GM19238 (cell line): ENCODE measurements around the gene COL16A1.

Experiments used
- DNase-seq: peaks from one replicate; pipeline ENCODE4 v3.0.0; 2011; ENCODE audit warnings: low spot score; ENCODE audit not compliant: insufficient read length

The COL16A1 gene

DNA sequence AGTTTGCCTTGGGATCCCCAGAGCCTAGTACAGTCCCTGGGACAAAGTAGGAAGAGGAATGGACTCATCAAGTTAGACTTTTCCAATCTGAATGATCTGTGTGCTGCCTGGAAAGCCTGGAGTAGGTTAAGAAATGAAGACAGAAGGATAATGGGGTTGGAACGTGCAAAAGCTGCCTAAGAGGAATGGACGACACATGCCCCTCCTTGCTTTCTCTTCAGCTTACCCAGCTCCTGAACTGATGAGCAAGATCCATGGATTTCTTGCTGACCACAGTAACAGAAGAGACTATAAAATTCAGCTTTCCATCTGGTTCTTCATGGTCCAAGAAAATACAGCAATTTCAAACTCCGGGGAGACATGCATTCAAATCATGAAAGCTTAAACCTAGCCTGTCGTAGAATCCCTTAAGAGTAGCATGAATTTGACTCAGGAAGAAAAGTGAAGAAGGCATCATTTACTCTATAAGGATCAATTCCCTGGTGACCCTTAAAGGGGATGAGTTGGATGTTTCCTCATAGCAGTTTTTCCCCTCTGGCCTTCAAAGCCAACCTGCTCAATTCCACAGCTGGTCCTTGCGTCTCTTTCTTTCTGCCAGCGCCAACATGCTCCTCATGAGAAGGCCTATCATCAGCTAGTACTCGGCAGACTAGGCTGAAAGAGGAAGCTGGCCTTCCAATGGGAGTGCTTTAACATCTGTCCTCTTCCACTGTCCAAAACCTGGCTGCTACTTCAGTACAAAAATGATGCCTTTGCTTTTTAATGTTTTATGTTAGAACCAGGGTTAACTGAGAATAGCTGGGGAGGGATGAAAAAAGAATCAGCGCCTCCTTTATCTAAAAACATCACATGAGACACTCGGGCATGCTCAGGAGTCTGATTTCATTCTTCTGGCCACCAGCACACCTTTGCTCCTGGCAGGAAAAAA is 53.4 kb downstream of the COL16A1 start:
- DNase-seq = no peak

DNA sequence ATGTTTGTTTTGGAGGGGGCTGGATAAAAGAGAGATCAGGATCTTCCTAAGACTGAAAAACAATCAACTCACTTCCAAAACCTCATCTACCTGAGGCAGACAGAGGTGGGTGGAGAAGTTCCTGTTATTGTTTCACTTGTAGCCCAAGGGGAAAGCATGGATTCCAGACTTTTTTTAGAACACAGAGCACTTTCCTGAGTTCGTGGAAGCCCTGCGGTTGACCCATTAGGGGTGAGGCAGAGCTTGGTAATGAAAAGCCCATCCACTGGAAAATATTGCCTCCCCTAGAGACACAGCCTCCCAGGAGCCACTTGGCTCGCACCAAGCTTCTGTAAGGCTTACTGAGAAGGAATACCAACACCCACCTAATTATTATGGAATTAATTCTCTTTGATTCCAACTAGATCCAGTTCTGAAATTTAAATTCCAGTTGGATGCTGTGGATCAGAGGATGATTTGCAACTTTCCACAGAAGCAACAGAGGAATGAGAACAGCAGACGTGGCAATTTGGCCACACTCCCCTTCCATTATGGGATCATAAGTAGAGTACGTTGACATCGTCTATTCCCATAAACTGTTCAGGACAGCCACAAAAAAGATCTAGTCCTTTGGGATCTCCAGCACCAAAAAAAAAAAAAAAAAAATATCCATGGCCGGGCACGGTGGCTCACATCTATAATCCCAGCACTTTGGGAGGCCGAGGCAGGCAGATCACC is 55.0 kb downstream of the COL16A1 start:
- no peak for DNase-seq

DNA sequence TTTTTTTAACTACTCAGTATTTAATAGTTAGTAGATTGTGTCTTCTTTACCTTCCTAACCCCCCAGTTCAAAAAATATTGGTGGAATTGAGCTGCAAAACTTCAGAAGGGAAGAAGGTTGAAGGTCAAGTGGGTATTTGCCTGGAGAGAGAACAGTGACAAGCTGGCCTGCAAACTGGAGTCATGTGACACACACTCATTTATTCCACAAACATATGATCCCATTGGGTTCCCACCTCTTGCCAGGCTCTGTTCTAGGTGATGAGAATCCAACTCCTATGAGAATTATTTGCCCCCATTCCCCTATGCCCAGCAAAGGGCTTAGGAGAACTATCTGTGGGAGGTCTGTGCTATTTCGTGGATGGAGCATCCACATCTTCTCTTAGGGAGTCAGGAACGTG is 55.6 kb downstream of the COL16A1 start:
- DNase-seq = no peak

DNA sequence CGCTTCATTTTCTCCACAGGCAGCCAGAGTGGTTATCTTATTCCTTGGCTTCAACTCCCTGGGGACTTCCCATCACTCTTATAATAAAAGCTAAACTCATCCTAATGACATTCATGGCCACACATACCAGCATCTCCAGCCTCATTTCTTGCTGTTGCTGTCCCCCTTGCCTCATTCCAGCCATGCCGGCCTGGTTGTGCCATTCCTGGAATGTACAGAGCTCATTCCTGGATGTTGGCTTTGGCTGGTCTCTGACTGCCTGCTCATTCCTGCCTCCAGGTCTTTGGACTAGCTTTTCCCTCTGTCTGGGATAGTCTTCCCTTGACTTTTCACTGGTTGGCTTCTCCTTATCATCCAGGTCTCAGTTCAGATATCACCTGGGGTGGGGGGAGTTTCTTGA is 56.7 kb downstream of the COL16A1 start:
- no peak for DNase-seq

DNA sequence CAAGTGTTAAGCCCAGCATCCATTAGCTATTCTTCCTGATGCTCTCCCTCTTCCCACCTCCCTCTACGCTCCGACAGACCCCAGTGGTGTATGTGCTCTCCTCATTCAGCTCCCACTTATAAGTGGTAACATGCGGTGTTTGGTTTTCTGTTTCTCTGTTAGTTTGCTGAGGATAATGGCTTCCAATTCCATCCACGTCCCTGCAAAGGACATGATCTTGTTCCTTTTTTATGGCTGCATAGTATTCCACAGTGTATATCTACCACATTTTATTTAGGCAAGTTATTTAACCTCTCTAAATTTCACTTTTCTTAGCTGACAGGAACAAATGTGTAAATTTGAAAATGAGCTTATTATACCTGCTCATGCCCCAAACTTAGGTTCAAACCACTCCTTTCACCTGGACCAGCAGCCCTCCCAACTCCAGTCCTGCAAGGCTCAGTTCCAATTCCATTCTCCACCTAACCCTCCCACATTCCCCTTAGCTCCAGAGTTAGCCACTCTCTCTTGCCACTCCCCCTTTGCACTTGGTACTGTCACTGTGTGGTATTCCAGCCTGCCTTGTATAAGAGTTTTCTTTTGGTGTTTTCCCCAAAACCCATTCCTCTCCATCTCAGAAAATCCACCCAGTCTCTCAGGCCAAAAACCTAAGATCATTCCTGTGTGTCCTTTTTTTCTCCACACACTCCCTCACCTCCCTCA is 57.4 kb downstream of the COL16A1 start:
- no peak for DNase-seq

DNA sequence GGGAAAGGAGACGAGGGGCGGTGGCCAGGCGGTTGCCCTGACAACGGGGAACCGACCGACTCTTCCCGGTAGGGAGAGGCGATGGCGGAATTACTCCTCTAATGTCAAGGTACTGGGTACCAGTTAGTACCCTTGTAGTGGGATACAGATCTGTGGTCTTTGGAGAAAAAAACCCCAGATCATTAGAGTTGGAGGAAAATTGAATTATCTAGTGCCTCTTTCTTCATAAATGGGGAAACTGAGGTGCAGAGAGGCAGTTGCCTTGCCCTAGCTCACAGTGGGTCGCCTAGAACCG is 58.6 kb downstream of the COL16A1 start:
- no peak for DNase-seq

DNA sequence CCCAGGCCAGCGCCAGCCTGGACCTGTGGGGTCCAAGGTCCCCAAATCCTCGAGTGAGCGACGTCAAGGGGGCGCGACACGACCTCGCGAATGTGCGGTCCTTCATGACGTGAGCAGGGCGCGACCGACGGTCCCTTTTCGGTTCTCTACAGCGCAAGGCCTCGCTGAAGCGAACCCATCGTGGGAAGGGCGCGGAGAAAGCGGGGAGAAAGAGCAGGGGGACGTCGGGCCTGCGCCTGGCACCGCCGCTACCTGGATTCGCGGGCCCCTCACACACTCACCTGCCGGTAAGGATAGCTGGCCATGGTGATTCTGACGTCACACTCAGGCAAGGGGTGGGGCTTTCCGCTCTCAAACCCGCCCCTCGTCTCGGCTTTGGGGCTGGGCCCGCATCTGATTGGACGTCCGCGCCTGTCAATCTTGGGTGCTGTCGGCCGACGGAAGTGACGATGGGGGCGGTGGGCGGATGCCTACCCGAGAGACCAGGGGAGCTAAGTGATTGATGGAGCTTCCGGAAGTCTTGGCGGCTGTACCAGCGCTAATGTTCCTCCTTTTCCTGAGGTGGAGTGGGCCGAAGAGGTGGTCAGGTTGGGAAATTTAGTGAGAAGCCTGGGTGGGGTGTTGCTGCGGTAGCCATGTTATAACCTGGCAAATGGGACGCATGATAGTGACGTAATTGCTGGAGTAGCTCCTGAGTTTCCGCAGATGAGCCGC is 59.1 kb downstream of the COL16A1 start, which contains the start of gene PEF1:
Gene PEF1, minus strand, starts transcription at position 317 of the 714 bp plus-strand sequence. Its CDS starts 12 bp downstream, at position 305.
- peak; percentile 98 for DNase-seq

DNA sequence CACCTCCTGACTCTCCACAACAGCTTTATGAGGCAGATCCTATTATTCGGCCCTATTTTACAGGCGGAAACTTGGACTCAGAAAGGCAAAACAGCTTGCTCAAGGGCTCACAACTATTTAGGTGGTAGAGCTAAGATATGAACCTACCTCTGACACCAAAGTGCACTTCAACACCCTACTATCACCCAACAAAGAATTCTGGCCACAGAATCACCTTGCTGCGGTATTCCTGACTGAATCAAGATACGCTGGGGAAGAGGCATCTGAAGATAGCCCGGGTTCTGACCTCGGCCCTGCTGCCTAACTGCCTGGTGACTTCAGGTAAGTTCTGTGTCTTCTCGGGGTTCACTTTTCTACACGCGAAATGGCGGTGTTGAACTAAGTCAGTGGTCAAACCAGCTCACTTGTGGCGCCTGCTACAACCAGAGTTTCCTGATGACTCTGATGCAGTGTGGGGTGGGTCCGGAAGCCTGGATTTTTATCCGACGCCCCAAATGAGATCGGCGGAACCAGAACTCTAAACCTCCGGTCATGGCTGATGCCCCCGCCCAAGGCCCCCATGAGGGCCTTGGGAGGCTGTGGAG is 59.7 kb downstream of the COL16A1 start:
- no peak for DNase-seq

DNA sequence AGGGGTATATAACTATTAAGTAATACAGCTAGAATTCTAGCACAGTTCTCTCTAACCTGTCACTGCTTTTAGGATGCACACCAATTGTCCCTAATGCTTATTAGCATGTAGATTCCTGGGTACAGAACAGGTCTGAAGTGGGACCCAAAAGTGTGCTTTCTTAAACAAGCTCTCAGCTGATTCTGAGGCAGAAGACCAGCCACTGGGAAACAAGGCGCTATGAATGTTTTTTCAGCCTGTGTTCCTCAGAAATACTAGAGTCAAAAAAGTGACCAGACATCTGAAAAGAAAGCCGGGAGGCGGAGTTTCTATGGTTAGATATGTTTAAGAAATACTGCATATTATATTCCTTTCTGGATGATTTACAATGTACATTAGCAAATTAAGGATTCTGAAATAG is 60.9 kb downstream of the COL16A1 start:
- DNase-seq = no peak

DNA sequence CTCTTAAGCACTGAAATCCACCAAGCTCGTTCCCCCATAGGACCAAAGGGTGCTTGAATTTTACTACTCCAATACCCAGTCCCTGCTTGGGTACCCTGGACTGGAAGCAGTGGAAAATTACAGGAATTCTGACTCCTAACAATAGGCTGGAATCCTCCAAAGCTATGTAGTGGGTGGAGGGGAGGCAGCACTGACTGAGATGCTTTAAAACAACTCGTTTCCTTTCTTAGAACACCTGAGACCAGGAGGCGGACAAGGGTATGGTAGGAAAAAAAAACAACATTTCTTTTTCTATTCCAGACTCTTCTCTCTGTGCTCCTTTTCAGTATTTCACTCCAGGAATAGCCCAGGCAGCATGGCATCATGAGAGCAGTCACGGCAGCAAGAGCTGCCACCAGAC is 61.5 kb downstream of the COL16A1 start:
- DNase-seq = no peak

DNA sequence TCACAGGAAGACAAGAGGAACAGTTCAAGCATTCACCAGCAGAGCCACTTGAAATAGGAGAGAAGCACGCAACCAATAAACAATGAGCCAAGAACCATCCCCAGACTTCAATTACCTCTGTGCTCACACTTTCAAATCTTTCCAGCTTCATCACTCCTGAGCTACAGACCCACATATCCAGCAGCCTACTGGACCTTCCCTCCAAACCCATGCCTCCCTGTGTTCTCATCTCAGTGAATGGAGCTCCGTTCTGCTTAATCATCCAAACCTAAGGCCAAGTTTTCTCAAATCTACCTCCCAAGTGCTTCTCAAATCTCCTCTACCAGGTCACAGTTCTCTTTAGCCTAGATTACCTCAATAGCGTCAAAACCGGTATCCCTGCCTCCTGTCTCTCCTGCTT is 62.9 kb downstream of the COL16A1 start:
- no peak for DNase-seq

DNA sequence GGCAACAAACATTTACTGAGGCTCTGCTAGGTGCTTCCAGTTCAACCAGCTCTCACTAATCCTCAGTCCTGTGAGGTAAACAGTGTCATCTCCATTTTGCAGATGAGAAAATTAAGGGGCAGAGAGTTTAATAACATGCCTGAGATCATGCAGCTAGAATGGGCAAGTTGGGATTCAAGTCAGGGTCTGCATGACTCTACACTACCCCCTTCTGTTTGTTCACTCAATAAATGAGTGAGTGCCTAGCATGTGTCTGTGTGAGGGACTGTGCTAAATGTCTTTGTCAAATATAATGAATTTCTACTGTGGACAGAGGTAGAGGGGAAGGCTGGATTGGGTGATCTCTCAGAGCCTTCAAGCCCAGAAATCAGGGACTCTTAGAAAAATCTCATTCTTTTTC is 63.6 kb downstream of the COL16A1 start:
- no peak for DNase-seq

DNA sequence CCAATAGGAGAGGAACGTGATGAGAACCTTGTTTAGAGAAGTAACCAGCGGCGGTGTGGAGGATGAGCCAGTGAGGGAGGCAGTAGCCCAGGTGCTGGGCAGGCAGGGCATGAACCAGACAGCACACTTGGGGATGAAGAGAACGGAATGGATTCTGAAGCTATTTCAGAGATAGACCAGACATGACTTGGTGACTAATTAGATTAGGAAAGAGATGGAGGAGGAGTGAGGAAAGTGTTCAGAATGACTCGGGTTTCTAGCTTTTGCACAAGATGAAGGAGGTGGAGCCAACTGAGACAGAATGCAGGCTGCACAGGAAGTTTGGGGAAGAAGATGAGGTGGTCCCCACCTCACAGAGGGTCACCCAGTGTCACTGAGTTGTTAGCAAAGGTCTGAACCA is 64.3 kb downstream of the COL16A1 start:
- DNase-seq = no peak

DNA sequence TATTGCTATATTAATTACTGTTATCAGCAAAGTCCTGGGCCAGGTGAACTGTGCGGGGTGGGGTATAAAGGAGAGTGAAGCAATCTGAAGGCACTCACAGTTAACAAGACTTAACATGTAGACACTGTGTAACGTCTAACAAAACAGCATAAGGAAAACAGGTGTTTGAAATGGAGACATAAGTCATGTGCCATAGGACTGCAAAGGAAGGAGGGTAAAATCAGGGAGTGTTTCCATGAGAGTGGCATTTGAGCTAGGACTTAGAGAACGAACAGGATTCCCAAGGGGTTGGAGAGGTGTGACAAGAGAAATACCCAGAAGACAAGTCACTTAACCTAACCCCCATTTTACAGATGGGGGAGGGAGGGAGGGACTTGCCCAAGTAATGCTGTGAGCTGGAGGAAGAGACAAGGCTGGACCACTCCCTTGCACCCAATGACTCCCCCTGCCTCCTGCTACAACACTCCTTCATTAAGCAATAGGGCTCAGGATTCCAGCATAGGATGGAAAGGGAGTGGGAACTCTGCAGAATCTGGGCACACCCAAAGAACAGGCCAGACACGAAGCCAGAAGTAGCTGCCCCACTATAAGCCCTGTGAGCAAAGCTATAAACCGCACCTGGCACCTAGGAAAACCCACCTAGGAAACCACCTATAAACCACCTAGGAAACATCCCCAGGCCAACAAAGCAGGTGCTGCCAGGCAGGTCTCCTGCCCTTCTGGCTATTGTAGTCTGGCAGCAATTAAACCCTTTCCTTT is 65.7 kb downstream of the COL16A1 start:
- DNase-seq = no peak

DNA sequence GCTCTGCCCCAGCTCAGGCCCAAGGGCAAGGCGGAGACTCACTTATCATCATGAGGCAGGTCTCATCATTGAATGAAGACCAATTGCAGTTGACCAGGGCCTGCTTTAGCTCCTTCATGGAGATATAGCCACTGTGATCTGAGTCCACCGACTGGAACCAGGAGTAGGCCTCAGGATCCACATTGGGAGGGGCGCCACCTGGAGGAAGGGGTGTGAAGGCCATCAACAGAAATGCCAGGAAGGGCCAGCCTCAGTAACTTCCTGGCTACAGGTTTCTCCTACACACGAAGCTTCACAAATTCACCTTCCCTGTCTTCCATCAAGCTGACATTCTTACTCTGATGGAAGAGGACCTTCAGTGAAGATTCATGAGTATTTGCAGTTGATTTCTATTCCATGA is 70.7 kb downstream of the COL16A1 start:
- no peak for DNase-seq

DNA sequence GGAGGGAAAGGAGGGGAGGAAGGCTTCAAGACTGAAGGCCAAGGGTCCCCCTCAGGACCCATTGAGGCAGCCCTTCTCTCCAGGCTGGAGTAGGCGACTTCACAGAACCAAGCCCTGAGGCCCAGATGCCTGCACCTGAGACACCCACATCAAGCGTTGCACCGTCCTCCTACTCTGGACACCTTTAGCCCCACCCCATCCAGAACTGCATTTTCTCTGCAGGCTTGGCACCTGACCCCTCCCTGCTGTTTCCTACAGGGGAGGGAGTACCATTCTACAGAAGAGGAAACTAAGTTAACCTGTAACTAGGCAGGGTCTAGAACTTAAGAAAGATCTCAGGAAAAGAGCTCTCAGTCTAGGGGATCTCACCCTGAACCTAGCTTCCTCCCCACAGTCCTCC is 71.2 kb downstream of the COL16A1 start:
- no peak for DNase-seq

DNA sequence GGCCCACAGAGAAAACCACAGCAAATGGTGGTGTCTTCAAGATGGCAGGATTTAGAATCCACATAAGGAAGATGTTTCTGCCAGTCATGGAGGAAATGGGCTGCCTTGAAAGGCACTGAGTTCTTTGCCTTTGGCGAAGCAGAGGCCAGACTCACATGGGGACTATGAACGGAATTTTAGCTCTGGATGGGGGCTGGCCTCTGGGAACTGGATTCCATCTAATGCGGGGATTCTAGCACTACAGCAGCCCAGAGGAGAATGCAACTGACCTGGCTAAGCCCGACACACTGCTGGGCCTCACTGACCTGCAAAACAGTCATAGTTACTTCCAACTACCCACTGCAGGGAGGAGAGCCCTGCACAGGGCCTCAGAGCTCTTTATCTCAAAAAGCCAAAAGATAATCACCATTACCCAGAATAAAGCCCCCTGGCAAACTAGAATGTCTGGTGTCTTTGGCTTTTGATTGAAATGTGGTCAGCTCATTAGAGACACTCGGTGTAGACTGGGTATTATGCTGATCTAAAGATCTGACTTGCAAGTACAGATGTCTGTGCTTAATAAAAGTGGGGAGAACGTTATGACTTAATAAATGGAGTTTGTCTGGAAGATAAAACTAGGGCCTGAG is 74.8 kb downstream of the COL16A1 start:
- no peak for DNase-seq

DNA sequence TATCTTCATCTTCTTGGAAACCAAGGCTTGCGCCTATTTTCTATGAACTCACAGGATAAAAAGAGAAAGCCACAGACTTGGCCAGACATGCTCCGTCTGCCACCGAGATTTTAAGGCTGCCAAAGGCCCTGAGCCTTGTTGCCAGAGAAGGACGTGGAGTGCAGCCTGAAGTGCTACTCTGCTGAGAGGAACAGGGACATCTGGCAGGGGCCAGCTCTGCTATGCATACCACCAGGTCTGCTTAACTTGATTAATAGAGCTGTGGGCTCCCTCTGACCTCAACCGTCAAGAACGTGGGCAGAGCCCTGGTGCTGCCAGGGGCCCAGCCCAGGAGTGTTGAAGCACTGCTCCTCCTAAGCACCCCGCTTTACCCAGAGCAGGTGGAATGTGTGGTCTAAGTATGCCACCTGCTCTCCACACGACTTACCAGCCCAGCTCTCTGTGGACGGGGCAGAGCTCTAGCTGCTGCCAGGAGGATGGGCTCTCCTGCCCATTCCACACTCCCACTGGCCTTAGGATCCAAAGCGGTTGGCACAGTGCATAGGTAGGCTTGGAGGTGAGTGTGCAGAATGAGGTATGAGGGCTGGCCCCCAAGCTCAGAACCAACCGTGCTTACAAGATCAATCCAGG is 75.8 kb downstream of the COL16A1 start:
- no peak for DNase-seq

DNA sequence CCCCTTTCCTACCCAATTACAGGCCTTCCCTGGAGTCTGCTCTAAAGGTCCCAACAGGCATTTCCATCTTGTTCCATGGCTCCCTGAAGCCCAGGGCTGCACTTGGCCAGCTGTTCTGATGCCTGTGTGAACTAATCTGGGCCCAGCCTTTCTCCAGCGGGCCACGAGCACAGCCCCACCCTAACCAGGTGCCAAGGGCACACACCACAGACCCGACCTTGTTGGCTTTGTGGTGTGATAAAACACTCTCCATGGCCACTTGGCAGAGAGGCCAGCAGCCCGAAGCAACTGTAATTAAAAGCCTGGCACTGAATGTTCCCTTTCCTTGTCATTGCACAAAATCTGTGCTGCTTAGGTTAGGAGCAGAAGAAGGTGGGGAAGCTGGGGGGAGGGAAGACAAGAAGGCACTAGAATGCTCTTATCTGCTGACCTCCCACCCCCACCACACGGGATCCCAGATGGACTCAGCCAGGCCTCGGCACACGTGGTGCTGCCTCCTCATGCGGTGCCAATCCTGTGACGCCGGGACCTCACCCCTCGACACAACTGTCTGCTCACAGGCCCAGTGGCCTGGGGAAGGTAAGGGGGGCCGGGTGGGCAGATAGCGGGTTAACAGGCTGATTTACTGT is 76.4 kb downstream of the COL16A1 start:
- DNase-seq = no peak
